ENCODE results near the gene PTPRH.

GRCh38 chr19:55240713-55241020 is 31.4 kb upstream of the PTPRH start:
- no peak for TF ChIP-seq CTCF (IDR thresholded peaks at IDR 0.05; ENCODE audit: insufficient read depth, low read depth, low read length)
- TF ChIP-seq EZH2 (IDR thresholded peaks at IDR 0.05; ENCODE audit: insufficient read depth, low read length) = no peak

Data from astrocyte (in vitro differentiated cells and primary cell).